HUES48 (cell line): ENCODE results near the gene SMIM22.

Experiments used
- H3K27ac ChIP-seq: one replicate; pipeline ENCODE4 v1.7.0; 2013; ENCODE audit warnings: low read depth, low read length, inconsistent platforms
- H3K27me3 ChIP-seq: 2 replicates; pipeline ENCODE4 v1.6.1; 2013; ENCODE audit warnings: mild to moderate bottlenecking, low read length; ENCODE audit not compliant: control insufficient read depth, insufficient read depth
- H3K36me3 ChIP-seq: 2 replicates; pipeline ENCODE4 v1.6.1; 2013; ENCODE audit warnings: low read length; ENCODE audit not compliant: control insufficient read depth, insufficient read depth
- H3K4me1 ChIP-seq: 2 replicates; pipeline ENCODE4 v1.6.1; 2013; ENCODE audit warnings: mild to moderate bottlenecking, low read length; ENCODE audit not compliant: control insufficient read depth, insufficient read depth
- H3K4me3 ChIP-seq: 2 replicates; pipeline ENCODE4 v1.5.1; 2013; ENCODE audit warnings: mild to moderate bottlenecking, low read depth, low read length
- H3K9ac ChIP-seq: 2 replicates; pipeline ENCODE4 v1.6.1; 2013; ENCODE audit warnings: mild to moderate bottlenecking, low read depth, low read length, moderate library complexity
- H3K9me3 ChIP-seq: 2 replicates; pipeline ENCODE4 v1.6.1; 2013; ENCODE audit warnings: low read length; ENCODE audit not compliant: control insufficient read depth, insufficient read depth

Gene SMIM22

DNA sequence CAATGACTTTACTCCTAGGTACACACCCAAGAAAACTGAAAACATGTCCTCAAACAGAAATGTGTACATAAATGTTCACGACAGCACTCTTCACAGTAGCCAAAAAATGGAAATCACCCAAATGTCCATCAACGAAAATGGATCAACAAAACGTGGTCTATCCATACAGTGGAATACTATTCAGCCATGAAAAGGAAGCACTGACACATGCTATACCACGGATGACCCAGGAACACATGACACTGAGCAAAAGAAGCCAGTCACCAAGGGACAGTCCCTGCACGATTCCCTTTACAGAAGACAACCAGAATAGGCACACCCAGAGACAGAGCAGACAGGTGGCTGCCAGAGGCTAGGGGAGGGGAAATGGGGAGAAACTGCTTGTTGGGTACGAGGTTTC lies 39.5 kb upstream of the SMIM22 start:
- H3K4me1 ChIP-seq = no peaks in the 10 kb centered on the region
- H3K27ac ChIP-seq = no peak overlapping the region
- H3K9ac ChIP-seq = no peak overlapping the region
- no peaks in the 10 kb centered on the region; the same call in 1 of the 2 replicates for H3K9me3 ChIP-seq
- H3K27me3 ChIP-seq = no peaks in the 10 kb centered on the region
- H3K4me3 ChIP-seq = no peak overlapping the region
- H3K36me3 ChIP-seq = peaks cover 81% of the 10 kb centered on the region

DNA sequence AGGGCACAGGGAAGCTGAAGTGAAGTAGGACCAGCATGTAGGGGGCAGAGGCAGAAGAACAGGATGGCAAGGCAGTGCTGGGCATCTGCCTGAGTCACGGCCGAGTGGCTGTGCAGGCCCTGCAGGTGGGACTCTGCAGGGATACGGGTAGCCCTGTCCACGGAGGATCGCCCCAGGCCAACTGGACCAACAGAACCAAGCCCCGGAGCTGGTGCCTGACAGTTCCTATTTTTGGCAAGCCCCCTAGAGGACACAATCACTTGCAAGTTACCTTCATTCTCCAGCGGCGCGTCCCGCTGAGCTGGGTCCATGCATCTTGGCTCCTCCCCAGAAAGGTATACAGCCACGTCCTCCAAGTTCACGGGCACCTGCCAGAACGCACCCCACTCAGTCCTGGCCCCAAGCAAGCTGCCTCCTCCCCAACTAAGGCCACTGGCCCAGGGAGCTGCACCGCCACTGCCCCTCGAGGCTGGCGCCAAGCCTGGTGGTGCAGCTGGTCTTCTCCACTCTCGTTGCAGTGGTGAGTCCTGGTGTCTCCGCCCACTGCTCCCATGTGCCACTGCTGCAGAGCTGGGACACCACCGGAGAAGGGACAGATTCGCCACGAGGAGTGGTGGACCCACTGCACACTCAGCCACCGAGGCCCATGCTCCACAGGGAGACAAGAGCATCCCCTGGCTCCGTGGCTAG lies 34.8 kb upstream of the SMIM22 start:
- H3K27ac ChIP-seq = no peak overlapping the region
- H3K9ac ChIP-seq = no peak overlapping the region
- H3K9me3 ChIP-seq = no peaks in the 10 kb centered on the region; the same call in 1 of the 2 replicates
- no peaks in the 10 kb centered on the region for H3K4me1 ChIP-seq
- H3K36me3 ChIP-seq = peaks cover 79% of the 10 kb centered on the region
- no peaks in the 10 kb centered on the region for H3K27me3 ChIP-seq
- H3K4me3 ChIP-seq = no peak overlapping the region

DNA sequence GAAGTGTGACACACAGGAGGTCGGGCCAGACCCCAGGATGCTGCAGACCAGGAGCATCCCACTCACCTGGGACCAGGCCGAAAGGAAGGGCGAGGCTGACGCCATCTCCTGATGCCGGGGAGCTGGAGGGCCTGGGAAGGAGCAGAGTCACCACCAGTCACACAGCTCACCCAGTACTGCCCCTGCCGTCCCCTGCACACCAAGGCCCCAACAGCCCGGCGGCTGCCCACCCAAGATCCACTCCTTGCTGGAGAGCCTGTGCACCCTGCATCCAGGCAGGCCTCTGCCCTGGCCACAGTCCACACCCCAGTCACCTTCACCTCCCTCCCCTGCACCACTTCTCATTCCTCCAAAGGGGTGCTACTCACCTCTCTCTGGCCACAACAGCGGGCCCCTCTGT lies 33.0 kb upstream of the SMIM22 start:
- H3K4me1 ChIP-seq = no peaks in the 10 kb centered on the region; the same call in 1 of the 2 replicates
- H3K27me3 ChIP-seq = no peaks in the 10 kb centered on the region
- H3K36me3 ChIP-seq = peaks cover 71% of the 10 kb centered on the region
- H3K4me3 ChIP-seq = no peak overlapping the region
- no peak overlapping the region for H3K27ac ChIP-seq
- H3K9me3 ChIP-seq = no peaks in the 10 kb centered on the region
- H3K9ac ChIP-seq = no peak overlapping the region

DNA sequence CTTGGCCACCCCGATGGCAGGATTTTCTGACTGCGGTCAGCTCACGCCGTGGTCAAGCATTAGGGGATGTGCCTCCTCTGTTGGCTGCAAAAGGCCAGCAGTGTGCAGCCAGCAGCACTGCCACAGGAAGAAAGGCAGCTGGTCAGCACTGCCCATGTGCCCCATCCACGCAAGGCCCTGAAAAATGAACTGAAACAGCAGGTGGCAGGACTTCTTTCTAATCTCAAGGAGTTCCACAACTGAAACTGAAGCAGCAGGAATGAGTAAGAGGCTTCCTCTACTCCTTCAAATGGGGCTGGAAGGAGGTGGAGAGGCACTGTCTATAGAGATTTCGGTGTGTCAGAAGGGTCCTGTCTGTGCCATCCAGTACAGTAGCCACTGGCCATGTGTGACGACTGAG lies 31.4 kb upstream of the SMIM22 start:
- H3K27ac ChIP-seq = no peak overlapping the region
- peaks cover 3% of the 10 kb centered on the region for H3K4me1 ChIP-seq
- H3K36me3 ChIP-seq = peaks cover 59% of the 10 kb centered on the region
- no peak overlapping the region for H3K9ac ChIP-seq
- no peak overlapping the region for H3K4me3 ChIP-seq
- H3K9me3 ChIP-seq = no peaks in the 10 kb centered on the region
- no peaks in the 10 kb centered on the region for H3K27me3 ChIP-seq

DNA sequence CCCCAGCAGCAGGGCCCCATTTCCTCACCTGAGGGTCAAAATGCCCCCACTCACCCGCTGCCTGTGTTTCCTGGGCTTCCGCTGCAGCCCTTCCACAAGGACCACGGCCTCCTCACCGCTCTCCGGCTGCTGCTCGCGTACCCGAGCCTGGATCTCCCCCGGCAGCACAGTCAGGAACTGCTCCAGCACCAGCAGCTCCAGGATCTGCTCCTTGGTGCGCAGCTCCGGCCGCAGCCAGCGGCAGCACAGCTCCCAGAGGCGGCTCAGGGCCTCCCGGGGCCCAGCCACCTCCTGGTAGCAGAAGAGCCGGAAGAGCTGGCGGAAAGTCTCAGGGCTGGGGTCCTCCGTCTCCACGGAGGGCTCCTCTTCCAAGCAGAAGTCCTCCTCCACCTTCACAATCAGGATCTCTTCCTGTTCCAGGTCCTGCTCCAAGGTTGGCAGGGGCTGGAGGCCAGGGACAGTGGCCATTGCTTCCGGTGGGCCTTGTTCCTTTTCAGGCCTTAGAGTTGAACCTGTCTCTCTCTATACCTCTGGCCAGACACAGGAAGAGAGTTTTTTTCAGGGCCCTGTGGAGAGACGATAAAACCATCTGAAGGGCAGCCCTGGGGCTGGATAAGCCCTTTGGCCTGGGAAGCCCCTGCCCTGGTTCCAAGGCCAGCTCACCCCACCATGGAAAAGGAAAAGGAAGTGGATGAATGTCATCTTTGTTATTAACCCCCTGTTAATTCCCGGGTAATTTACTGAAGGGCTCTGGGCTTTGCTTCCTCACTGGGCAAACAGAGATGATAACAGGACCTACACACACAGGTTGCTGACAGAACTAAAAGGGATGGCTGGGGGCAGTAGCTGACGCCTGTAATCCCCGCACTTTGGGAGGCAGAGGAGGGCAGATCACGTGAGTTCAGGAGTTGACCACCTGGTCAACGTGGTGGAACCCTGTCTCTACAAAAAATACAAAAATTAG lies 29.4 kb upstream of the SMIM22 start:
- peak overlapping the region; percentile 87 for H3K4me3 ChIP-seq
- H3K9me3 ChIP-seq = no peaks in the 10 kb centered on the region
- H3K36me3 ChIP-seq = peaks cover 41% of the 10 kb centered on the region
- peak overlapping the region; percentile 70; the same call in 1 of the 2 replicates for H3K9ac ChIP-seq
- H3K27me3 ChIP-seq = no peaks in the 10 kb centered on the region
- H3K27ac ChIP-seq = peak overlapping the region; percentile 59
- peaks cover 3% of the 10 kb centered on the region for H3K4me1 ChIP-seq

DNA sequence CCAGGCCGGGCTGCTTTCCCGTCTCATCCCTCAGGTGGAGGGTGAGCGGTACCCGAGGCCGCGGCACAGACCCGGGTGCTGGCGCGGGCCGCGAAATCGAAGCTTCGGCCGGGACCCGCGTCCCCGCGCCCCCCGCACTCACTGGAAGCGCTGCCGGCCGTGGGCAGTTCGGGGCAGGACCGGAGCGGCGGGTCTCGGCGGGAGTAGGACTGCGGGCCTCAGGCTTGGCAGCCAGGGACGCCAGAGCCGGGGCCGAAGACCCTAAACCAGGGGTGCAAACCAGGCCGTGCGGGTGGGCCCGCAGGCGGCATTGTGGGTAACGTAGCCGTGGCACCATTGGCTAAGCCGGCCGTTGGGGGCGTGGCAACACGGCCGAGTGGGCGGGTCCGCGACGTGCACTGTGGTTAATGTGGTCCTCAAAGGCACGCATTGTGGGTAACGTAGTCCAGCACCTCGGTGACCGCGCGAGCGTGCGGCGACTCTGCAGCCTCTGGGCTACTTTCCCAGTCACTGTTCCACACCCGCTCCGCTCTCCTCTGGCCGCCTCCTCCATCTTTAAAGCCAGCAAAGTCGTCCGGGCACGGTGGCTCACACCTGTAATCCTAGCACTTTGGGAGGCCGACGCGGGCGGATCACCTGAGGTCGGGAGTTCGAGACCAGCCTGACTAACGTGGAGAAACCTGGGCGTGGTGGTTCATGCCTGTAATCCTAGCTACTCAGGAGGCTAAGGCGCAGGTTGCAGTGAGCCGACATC lies 28.1 kb upstream of the SMIM22 start, which contains the start of gene ZNF500:
Gene ZNF500, minus strand, starts transcription at position 288 of the 754 bp plus-strand sequence. CDS start 1,184 bp downstream, outside the sequence.
- H3K27ac ChIP-seq = peak within 1 kb of the TSS; percentile 68
- H3K4me1 ChIP-seq = peaks cover 3% of the 10 kb centered on the region
- H3K9me3 ChIP-seq = no peaks in the 10 kb centered on the region
- H3K4me3 ChIP-seq = peak within 1 kb of the TSS; percentile 87
- H3K36me3 ChIP-seq = peaks cover 33% of the 10 kb centered on the region
- H3K27me3 ChIP-seq = no peaks in the 10 kb centered on the region
- H3K9ac ChIP-seq = peak within 1 kb of the TSS; percentile 70

DNA sequence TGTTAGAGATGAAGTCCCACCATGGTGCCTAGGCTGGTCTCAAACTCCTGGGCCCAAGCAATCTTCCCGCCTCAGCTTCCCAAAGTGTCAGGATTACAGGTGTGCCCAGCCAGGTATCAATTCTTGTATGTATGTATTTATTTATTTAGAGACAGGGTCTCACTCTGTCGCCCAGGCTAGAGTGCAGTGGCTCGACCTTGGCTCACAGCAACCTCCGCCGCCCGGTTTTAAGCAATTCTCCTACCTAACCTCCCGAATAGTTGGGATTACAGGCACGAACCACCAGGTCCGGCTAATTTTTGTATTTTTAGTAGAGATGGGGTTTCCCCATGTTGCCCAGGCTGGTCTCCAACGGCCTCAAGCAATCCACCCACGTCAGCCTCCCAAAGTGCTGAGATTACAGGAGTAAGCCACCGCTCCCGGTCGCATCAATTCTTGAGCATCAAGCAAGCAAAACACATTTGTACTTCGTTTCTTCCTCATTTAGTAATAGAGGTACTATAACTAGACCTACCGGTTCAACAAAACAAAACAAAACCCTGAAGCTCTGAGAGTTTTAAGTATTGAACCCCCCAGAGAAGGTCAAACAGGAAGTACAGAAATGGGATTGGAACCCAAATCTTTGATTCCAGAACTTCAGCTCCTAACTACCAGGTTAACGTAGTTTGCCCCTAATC lies 27.2 kb upstream of the SMIM22 start:
- Histone ChIP-seq H3K4me3 (peak overlapping the region; percentile 68), H3K4me1 (peaks cover 3% of the 10 kb centered on the region), H3K9ac (no peak overlapping the region), H3K27ac (peak overlapping the region; percentile 67), H3K27me3 (no peaks in the 10 kb centered on the region), H3K36me3 (peaks cover 23% of the 10 kb centered on the region), H3K9me3 (no peaks in the 10 kb centered on the region)

DNA sequence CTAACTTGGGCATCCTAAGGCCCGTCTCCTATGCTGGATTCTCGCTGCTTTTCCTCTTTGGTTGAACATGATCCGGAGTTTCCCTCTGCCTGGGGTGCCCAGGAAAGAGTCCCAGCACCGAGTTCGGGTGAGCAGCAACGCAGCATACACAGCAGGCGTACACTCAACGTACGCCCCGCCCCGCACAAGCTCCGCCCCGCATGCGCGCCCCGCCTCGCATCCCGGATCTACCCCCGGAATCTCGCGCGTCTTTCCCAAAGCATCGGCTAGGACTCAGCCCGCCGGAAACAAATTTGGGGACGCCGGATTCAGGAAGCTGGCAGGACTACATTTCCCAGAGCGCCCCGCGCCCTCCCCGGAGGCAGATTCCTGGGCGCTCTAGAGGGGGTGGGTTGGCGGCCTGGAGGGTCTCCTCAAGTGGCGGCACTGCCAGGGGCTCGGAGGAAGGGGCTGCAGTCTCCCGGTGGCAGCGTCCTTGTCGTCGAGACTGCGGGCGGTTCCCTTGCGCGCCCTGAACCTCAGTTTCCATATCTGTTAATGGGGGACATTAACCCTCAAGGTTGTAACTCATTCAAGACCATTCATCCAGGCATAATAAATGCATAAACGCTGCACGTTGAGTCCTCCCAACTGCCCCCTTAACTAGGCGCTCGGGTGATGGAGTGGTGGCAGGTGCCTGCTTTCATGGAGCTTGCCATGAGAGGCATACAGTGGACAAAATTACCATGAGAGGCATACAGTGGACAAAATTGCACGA lies 26.4 kb upstream of the SMIM22 start:
- H3K9me3 ChIP-seq = no peaks in the 10 kb centered on the region
- peaks cover 17% of the 10 kb centered on the region for H3K36me3 ChIP-seq
- no peak overlapping the region for H3K9ac ChIP-seq
- H3K4me1 ChIP-seq = peaks cover 3% of the 10 kb centered on the region
- no peaks in the 10 kb centered on the region for H3K27me3 ChIP-seq
- H3K4me3 ChIP-seq = peak overlapping the region; percentile 68
- peak overlapping the region; percentile 67 for H3K27ac ChIP-seq

DNA sequence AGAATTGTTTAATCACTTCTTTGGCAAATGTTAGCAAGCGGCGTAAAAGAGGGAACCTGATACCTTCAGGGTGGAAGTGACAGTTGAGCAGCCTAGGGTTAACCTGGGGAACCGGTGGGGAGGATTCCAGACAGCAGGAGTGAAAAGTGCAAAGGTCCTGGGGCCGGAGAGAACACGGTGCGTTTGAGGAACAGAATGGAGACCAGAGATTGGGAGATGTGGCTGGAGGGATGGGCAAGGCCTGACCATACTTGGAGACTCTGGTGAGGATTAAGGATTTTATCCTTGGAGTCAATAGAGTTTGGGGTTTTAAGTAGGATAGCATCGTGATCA lies 25.9 kb upstream of the SMIM22 start:
- no peaks in the 10 kb centered on the region for H3K27me3 ChIP-seq
- peaks cover 3% of the 10 kb centered on the region for H3K4me1 ChIP-seq
- peak overlapping the region; percentile 63 for H3K4me3 ChIP-seq
- H3K9me3 ChIP-seq = no peaks in the 10 kb centered on the region
- peak overlapping the region; percentile 46 for H3K27ac ChIP-seq
- peaks cover 12% of the 10 kb centered on the region for H3K36me3 ChIP-seq
- H3K9ac ChIP-seq = no peak overlapping the region

DNA sequence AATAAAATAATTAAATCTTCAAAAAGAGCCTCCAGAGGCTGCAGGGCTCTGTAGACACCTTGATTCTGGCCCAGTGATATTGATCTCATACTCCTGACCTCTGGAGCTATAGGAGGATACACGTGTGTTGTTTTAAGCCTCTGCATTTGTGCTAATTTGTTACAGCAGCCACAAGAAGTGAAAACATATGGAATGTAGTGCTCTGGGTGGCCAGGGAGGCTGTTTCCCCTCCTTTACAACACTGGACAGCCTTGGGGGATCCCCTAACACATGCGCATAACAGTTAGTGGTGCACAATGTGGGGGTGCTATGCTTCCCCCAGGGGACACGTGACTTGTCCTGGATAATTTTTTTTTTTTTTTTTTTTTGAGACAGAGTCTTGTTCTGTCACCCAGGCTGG lies 23.5 kb upstream of the SMIM22 start:
- no peak overlapping the region for H3K4me3 ChIP-seq
- H3K9ac ChIP-seq = no peak overlapping the region
- no peak overlapping the region for H3K27ac ChIP-seq
- no peaks in the 10 kb centered on the region for H3K9me3 ChIP-seq
- H3K4me1 ChIP-seq = peaks cover 3% of the 10 kb centered on the region; the same call in 1 of the 2 replicates
- no peaks in the 10 kb centered on the region for H3K27me3 ChIP-seq
- no peaks in the 10 kb centered on the region for H3K36me3 ChIP-seq
